Mesenchymal stem cell (in vitro differentiated cells and primary cell): Measurements from ENCODE around the gene MMS19.

ENCODE experiments used
- DNase-seq: peaks from one replicate; pipeline ENCODE4 v3.0.0-alpha.2; 2013
- H2AFZ ChIP-seq: one replicate; pipeline ENCODE4 v1.6.1; 2013; ENCODE audit warnings: low read depth, mild to moderate bottlenecking, control low read depth, inconsistent platforms, low read length, moderate library complexity
- H2AK5ac ChIP-seq: 2 replicates; pipeline ENCODE4 v1.6.1; 2013; ENCODE audit warnings: low read length, moderate library complexity, mild to moderate bottlenecking, inconsistent platforms; ENCODE audit not compliant: severe bottlenecking
- H2BK120ac ChIP-seq: one replicate; pipeline ENCODE4 v1.6.1; 2013; ENCODE audit warnings: low read depth, mild to moderate bottlenecking, inconsistent platforms, low read length, moderate library complexity
- H2BK12ac ChIP-seq, 2 experiments: one replicate each; pipeline ENCODE4 v1.6.1; 2013; ENCODE audit warnings: inconsistent platforms in 2 of 2, low read length in 2 of 2, mild to moderate bottlenecking in 2 of 2, moderate library complexity in 2 of 2, control low read depth in 1 of 2
- H2BK15ac ChIP-seq: one replicate; pipeline ENCODE4 v1.6.1; 2013; ENCODE audit warnings: mild to moderate bottlenecking, low read depth, inconsistent platforms; ENCODE audit not compliant: poor library complexity, severe bottlenecking
- H2BK5ac ChIP-seq: 2 replicates; pipeline ENCODE4 v1.6.1; 2013; ENCODE audit warnings: low read depth, mild to moderate bottlenecking, low read length, control low read depth, inconsistent platforms; ENCODE audit not compliant: poor library complexity, severe bottlenecking
- H3K14ac ChIP-seq, 2 experiments: one replicate each; pipeline ENCODE4 v1.6.1; 2013; ENCODE audit warnings: inconsistent platforms in 2 of 2, low read length in 2 of 2, control low read depth in 1 of 2, mild to moderate bottlenecking in 1 of 2, moderate library complexity in 1 of 2
- H3K18ac ChIP-seq, 2 experiments: one replicate each; pipeline ENCODE4 v1.6.1; 2013; ENCODE audit warnings: inconsistent platforms in 2 of 2, low read length in 2 of 2, control low read depth in 1 of 2, low read depth in 1 of 2, mild to moderate bottlenecking in 1 of 2
- H3K23ac ChIP-seq, 2 experiments: one replicate each; pipeline ENCODE4 v1.6.1; 2013; ENCODE audit warnings: inconsistent platforms in 2 of 2, low read length in 2 of 2, mild to moderate bottlenecking in 2 of 2, moderate library complexity in 2 of 2, control low read depth in 1 of 2
- H3K27ac ChIP-seq: 2 replicates; pipeline ENCODE4 v1.5.1; 2013; ENCODE audit warnings: mild to moderate bottlenecking, moderate library complexity, low read length, control low read depth, inconsistent platforms; ENCODE audit not compliant: poor library complexity, severe bottlenecking
- H3K27me3 ChIP-seq, 2 experiments: 2 replicates each; pipeline versions ENCODE4 v1.6.1 to v1.7.0; 2013; ENCODE audit warnings: low read length in 2 of 2, mild to moderate bottlenecking in 2 of 2, moderate library complexity in 2 of 2, control low read depth in 1 of 2, inconsistent platforms in 1 of 2; ENCODE audit not compliant: control insufficient read depth in 1 of 2, insufficient read depth in 1 of 2
- H3K36me3 ChIP-seq, 2 experiments: 2 replicates each; pipeline versions ENCODE4 v1.6.1 to v1.7.0; 2013; ENCODE audit warnings: low read length in 2 of 2, control low read depth in 1 of 2, inconsistent platforms in 1 of 2, low read depth in 1 of 2, mild to moderate bottlenecking in 1 of 2; ENCODE audit not compliant: insufficient read depth in 2 of 2, control insufficient read depth in 1 of 2
- H3K4ac ChIP-seq, 2 experiments: one replicate each; pipeline ENCODE4 v1.6.1; 2013; ENCODE audit warnings: inconsistent platforms in 2 of 2, low read length in 2 of 2, mild to moderate bottlenecking in 2 of 2, moderate library complexity in 2 of 2, control low read depth in 1 of 2, low read depth in 1 of 2
- H3K4me1 ChIP-seq: 2 replicates; pipeline ENCODE4 v1.6.1; 2013; ENCODE audit warnings: low read depth, low read length, control low read depth; ENCODE audit not compliant: control insufficient read depth, insufficient read depth
- H3K4me2 ChIP-seq: 2 replicates; pipeline ENCODE4 v1.6.1; 2013; ENCODE audit warnings: low read length, mild to moderate bottlenecking, inconsistent platforms; ENCODE audit not compliant: poor library complexity, severe bottlenecking
- H3K4me3 ChIP-seq, 2 experiments: 2 replicates each; pipeline versions ENCODE4 v1.5.1 to v1.7.0; 2013; ENCODE audit warnings: low read length in 2 of 2, mild to moderate bottlenecking in 2 of 2, control low read depth in 1 of 2, low read depth in 1 of 2; ENCODE audit not compliant: insufficient read depth in 1 of 2
- H3K79me1 ChIP-seq: replicated peaks from 2 replicates; pipeline ENCODE4 v1.6.1; 2013; ENCODE audit warnings: mild to moderate bottlenecking, control low read depth, low read length, inconsistent platforms; ENCODE audit not compliant: poor library complexity, severe bottlenecking
- H3K9ac ChIP-seq: 2 replicates; pipeline ENCODE4 v1.7.0; 2013; ENCODE audit warnings: mild to moderate bottlenecking, low read length, moderate library complexity
- H3K9me3 ChIP-seq: 2 replicates; pipeline ENCODE4 v1.7.0; 2013; ENCODE audit warnings: mild to moderate bottlenecking, low read length; ENCODE audit not compliant: control insufficient read depth
- H4K8ac ChIP-seq: one replicate; pipeline ENCODE4 v1.6.1; 2013; ENCODE audit warnings: inconsistent platforms, mild to moderate bottlenecking, low read length, moderate library complexity
- H4K91ac ChIP-seq: one replicate; pipeline ENCODE4 v1.6.1; 2013; ENCODE audit warnings: mild to moderate bottlenecking, low read length, inconsistent platforms
- WGBS: methylation state at CpG from one replicate; pipeline ENCODE4 v1.1.7; 2013; ENCODE audit warnings: mixed read lengths; 5-methylcytosine and 5-hydroxymethylcytosine counted together

MMS19 gene

DNA sequence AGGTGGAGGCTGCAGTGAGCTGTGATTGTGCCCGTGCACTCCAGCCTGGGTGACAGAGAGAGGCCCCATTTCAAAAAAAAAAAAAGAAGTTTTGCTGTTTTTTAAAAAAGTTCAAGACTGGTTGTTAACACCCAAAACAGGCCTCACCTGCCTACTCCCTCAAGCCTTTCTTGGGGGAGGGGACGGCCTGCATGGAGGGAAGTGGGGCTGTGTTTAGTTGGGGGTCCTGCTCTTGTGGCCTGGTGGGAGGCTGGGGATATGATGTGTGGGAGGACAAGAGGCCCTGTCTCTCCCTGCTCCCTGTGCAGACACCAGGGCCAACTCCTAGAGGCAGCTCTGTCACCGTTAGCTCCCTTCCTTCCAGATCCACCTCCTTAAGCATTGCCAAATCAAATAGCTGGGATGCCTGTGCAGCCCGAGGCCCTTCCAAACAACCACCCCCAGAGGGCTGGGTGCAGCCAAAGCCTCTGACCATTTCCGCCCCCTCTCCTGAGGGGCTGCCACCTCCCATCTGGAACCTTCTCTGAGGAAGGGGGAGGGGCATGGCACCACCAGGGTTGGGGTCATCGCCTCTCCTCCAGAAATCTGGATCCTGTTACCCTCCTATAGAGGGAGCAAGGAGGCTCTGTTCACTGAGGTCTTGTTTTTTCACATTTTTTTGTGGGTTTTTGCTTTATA lies 41.4 kb upstream of the MMS19 start:
- H3K27ac ChIP-seq = peak overlapping the region; percentile 96
- no peaks in the 10 kb centered on the region for H3K27me3 ChIP-seq
- peaks cover 23% of the 10 kb centered on the region for H3K79me1 ChIP-seq
- DNase-seq = peak; percentile 74
- H3K14ac ChIP-seq = no peak overlapping the region
- H4K8ac ChIP-seq = peak overlapping the region; percentile 70
- H3K36me3 ChIP-seq = peaks cover 0 to 3% of the 10 kb centered on the region in 2 experiments
- no peak overlapping the region for H2AFZ ChIP-seq
- peak overlapping the region; percentile 57 for H4K91ac ChIP-seq
- H3K9me3 ChIP-seq = no peaks in the 10 kb centered on the region
- H3K4me3 ChIP-seq = peak overlapping the region in 1 of 2 experiments; percentile 20
- H3K4ac ChIP-seq = no peak overlapping the region
- H2BK120ac ChIP-seq = no peak overlapping the region
- H2BK15ac ChIP-seq = peak overlapping the region; percentile 26
- peak overlapping the region in 1 of 2 experiments; percentile 8 for H2BK12ac ChIP-seq
- no peak overlapping the region for H3K18ac ChIP-seq
- no peak overlapping the region for H3K23ac ChIP-seq
- WGBS = 26% methylated on average over 3 of the region's 6 CpGs
- H2BK5ac ChIP-seq = no peak overlapping the region
- H3K9ac ChIP-seq = peak overlapping the region; percentile 72
- H3K4me1 ChIP-seq = peaks cover 49% of the 10 kb centered on the region
- H2AK5ac ChIP-seq = peak overlapping the region; percentile 10
- H3K4me2 ChIP-seq = no peak overlapping the region

- peak overlapping the region; percentile 64 for H2BK120ac ChIP-seq
- H3K14ac ChIP-seq = no peak overlapping the region
- peak overlapping the region; percentile 17 for H3K9ac ChIP-seq
- no peak overlapping the region for H4K91ac ChIP-seq
- peak overlapping the region; percentile 27 for H2BK15ac ChIP-seq
- H3K4me3 ChIP-seq = no peak overlapping the region
- H2BK5ac ChIP-seq = no peak overlapping the region
- peak overlapping the region in 1 of 2 experiments; percentile 87 for H2BK12ac ChIP-seq
- H2AFZ ChIP-seq = no peak overlapping the region
- H3K79me1 ChIP-seq = peaks cover 27% of the 10 kb centered on the region
- DNase-seq = no peak
- H3K4me2 ChIP-seq = no peak overlapping the region
- 95% methylated on average over 3 of the region's 4 CpGs for WGBS
- H3K4me1 ChIP-seq = peaks cover 52% of the 10 kb centered on the region
- peak overlapping the region in 1 of 2 experiments; percentile 29 for H3K23ac ChIP-seq
- peak overlapping the region; percentile 3 to 67 for H3K4ac ChIP-seq
- H3K36me3 ChIP-seq = peaks cover 0 to 3% of the 10 kb centered on the region in 2 experiments
- H3K27me3 ChIP-seq = no peaks in the 10 kb centered on the region
- H3K18ac ChIP-seq = peak overlapping the region; percentile 31 to 52
- H3K27ac ChIP-seq = peak overlapping the region; percentile 96
- peak overlapping the region; percentile 37 for H2AK5ac ChIP-seq
- H3K9me3 ChIP-seq = no peaks in the 10 kb centered on the region
- H4K8ac ChIP-seq = no peak overlapping the region
Observed at GRCh38 chr10:97538839-97539238, 40.6 kb upstream of the MMS19 start.

DNA sequence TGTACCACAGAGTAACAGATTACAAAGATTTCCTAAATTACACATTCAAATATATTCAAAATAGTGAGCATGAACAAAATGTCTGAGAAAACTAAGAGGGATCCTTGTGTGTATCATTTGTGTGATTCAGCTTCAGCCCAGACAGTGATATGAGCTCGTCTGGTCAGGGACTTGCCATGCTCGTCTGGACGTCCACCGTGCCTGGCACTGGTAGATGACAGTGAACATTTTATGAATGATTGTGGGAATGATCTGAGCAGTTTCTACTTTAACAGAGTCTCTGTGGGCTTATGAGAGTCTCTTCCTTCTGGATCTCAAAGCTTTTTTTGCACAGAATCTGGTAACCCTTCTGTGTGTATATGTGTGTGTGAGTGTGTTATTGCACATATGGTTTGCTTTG lies 40.2 kb upstream of the MMS19 start:
- Histone ChIP-seq H2BK15ac (no peak overlapping the region), H3K9ac (peak overlapping the region; percentile 17), H3K4me1 (peaks cover 53% of the 10 kb centered on the region), H3K27me3 (no peaks in the 10 kb centered on the region), H3K27ac (peak overlapping the region; percentile 96), H3K4ac (peak overlapping the region in 1 of 2 experiments; percentile 3), H2AFZ (no peak overlapping the region), H2BK12ac (peak overlapping the region in 1 of 2 experiments; percentile 87), H3K9me3 (no peaks in the 10 kb centered on the region), H4K91ac (no peak overlapping the region), H3K14ac (no peak overlapping the region), H3K18ac (peak overlapping the region in 1 of 2 experiments; percentile 31), H3K23ac (no peak overlapping the region), H3K79me1 (peaks cover 27% of the 10 kb centered on the region), H3K4me2 (no peak overlapping the region), H4K8ac (no peak overlapping the region), H3K36me3 (peaks cover 0 to 3% of the 10 kb centered on the region in 2 experiments), H2BK120ac (no peak overlapping the region), H2BK5ac (no peak overlapping the region), H2AK5ac (peak overlapping the region; percentile 37), H3K4me3 (no peak overlapping the region)
- DNase-seq = peak; percentile 85
- 55% methylated on average over 4 of the region's 4 CpGs for WGBS

DNA sequence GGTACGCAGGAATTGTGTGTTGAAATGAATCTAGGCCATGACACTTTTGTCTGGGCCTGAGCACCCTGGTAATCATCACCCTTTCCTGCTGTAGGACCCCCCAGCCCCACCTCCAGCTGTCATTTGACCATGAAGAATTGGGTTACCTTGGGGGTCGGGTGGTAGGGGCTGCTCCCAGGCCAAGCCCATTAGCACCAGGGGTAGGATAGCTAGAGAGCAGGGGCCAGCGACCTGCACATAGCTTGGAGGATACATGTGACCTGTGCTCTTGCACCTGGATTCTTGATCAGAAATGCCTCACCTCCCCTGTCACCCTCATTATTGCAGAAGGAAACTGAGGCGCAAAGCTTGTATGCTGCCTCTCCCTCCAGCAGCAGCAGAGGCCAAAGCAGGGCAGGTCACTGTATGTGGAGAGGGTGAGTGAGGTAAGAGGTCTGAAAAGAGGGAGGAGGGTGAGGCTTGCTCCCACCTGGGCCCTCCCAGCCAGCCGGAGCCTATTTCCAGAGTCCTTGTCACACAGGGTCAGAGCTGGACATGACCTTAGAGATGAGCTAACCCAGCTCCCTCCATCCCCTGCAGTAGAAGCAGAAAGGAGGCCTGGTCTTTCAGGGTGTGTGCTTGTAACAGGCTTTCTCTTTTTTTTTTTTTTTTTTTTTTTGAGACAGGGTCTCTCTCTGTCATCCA lies 39.1 kb upstream of the MMS19 start:
- no peak overlapping the region for H2BK5ac ChIP-seq
- DNase-seq = no peak
- no peak overlapping the region for H3K23ac ChIP-seq
- H2BK120ac ChIP-seq = no peak overlapping the region
- H2BK12ac ChIP-seq = no peak overlapping the region
- H3K36me3 ChIP-seq = peaks cover 0 to 3% of the 10 kb centered on the region in 2 experiments
- H3K4me3 ChIP-seq = no peak overlapping the region
- no peak overlapping the region for H3K27ac ChIP-seq
- H3K79me1 ChIP-seq = peaks cover 29% of the 10 kb centered on the region
- H3K27me3 ChIP-seq = no peaks in the 10 kb centered on the region
- H2AK5ac ChIP-seq = peak overlapping the region; percentile 19
- peaks cover 52% of the 10 kb centered on the region for H3K4me1 ChIP-seq
- 94% methylated on average over 4 of the region's 5 CpGs for WGBS
- H4K91ac ChIP-seq = peak overlapping the region; percentile 52
- no peak overlapping the region for H2BK15ac ChIP-seq
- no peak overlapping the region for H3K4me2 ChIP-seq
- H4K8ac ChIP-seq = no peak overlapping the region
- H3K9me3 ChIP-seq = no peaks in the 10 kb centered on the region
- H3K9ac ChIP-seq = no peak overlapping the region
- no peak overlapping the region for H3K4ac ChIP-seq
- H3K14ac ChIP-seq = no peak overlapping the region
- peak overlapping the region in 1 of 2 experiments; percentile 42 for H3K18ac ChIP-seq
- no peak overlapping the region for H2AFZ ChIP-seq
